AG09319 (cell line): Measurements from ENCODE around the gene PTGFRN.

Experiments used
- DNase-seq: peaks from one replicate; pipeline ENCODE4 v3.0.0-alpha.2; 2010; ENCODE audit warnings: low read depth; ENCODE audit errors: extremely low read depth
- CTCF ChIP-seq: IDR thresholded peaks from 2 replicates; pipeline ENCODE4 v1.5.1; 2011; ENCODE audit warnings: low read depth, mild to moderate bottlenecking, inconsistent platforms, low read length, moderate library complexity

The PTGFRN gene

GRCh38 chr1:116993286-116993685, 83.6 kb downstream of the PTGFRN start:
- DNase-seq, result no peak

GRCh38 chr1:116994411-116994810, 84.7 kb downstream of the PTGFRN start:
- TF ChIP-seq CTCF, result no peak

More at GRCh38 chr1:116993286-116993685, 83.6 kb downstream of the PTGFRN start:
- TF ChIP-seq CTCF, result no peak

GRCh38 chr1:116997066-116997465, 87.3 kb downstream of the PTGFRN start:
- DNase-seq, result no peak

More at GRCh38 chr1:116994411-116994810, 84.7 kb downstream of the PTGFRN start:
- DNase-seq, result no peak

GRCh38 chr1:116997636-116998035, 87.9 kb downstream of the PTGFRN start:
- DNase-seq, result no peak
- no peak for TF ChIP-seq CTCF

More at GRCh38 chr1:116997066-116997465, 87.3 kb downstream of the PTGFRN start:
- TF ChIP-seq CTCF, result no peak

- no peak for TF ChIP-seq CTCF
- DNase-seq, result no peak
Measured at GRCh38 chr1:116999596-116999995, 89.9 kb downstream of the PTGFRN start.

- no peak for DNase-seq
- no peak for TF ChIP-seq CTCF
Measured at GRCh38 chr1:117000142-117000541, 90.4 kb downstream of the PTGFRN start.

GRCh38 chr1:117001254-117001927, 91.7 kb downstream of the PTGFRN start, which contains the start of gene CD101:
TSS of gene CD101 (plus strand) at chr1:117001760. CDS start at chr1:117001818, 58 bp downstream.
- DNase-seq, result no peak
- no peak for TF ChIP-seq CTCF
